Activated CD8-positive, alpha-beta memory T cell treated with anti-CD3 and anti-CD28 coated beads for 36 hours (primary cell): ENCODE results near the gene ANGPTL2. TPM values are rescaled to one million over a fixed set of nuclear protein-coding genes. Genes with fewer than 3 reads are reported as not detected.

Experiments used
- CTCF ChIA-PET: fragments of 350-600 bp; sonication (Branson Sonifier 250); formaldehyde crosslinking; loops from one replicate; lab custom pipeline; 2021; ENCODE audit warnings: antibody characterized with exemption; lab: Charles Lee
- POLR2A ChIA-PET: fragments of 350-600 bp; sonication (Branson Sonifier 250); formaldehyde crosslinking; loops from one replicate; lab custom pipeline; 2021; ENCODE audit warnings: antibody characterized with exemption; lab: Charles Lee
- total RNA-seq, 2 experiments: library from RNA; stranded (reverse); gene quantifications; one replicate each; pipeline ENCODE4 v1.2.3, GENCODE V29; 2021

Gene ANGPTL2
- total RNA-seq, 2 experiments from 2014 or later, result not detected

- POLR2A ChIA-PET, result no interaction called here
- CTCF ChIA-PET, result no interaction called here
Observed at GRCh38 chr9:127139775-127140174, 17.3 kb upstream of the ANGPTL2 start.

- CTCF ChIA-PET, result no interaction called here
- POLR2A ChIA-PET, result no interaction called here
Observed at GRCh38 chr9:127139071-127139731, 16.8 kb upstream of the ANGPTL2 start.

- CTCF ChIA-PET, result no interaction called here
- POLR2A ChIA-PET, result no interaction called here
Observed at GRCh38 chr9:127138444-127138843, 16.0 kb upstream of the ANGPTL2 start.

GRCh38 chr9:127137640-127138360 is 15.4 kb upstream of the ANGPTL2 start:
- ChIA-PET POLR2A (no interaction called here), CTCF (interaction anchor here (1.4 kb wide), 1 partner anchor 197 kb away, joined by 3 read pairs; no protein-coding TSS in a partner anchor)

GRCh38 chr9:127136880-127137639 is 14.6 kb upstream of the ANGPTL2 start:
- ChIA-PET CTCF (interaction anchor here (1.4 kb wide), 1 partner anchor 196 kb away, joined by 3 read pairs; no protein-coding TSS in a partner anchor), POLR2A (no interaction called here)

- POLR2A ChIA-PET, result no interaction called here
- CTCF ChIA-PET, result interaction anchor here (1.4 kb wide), 1 partner anchor 195 kb away, joined by 3 read pairs; no protein-coding TSS in a partner anchor
Observed at GRCh38 chr9:127136081-127136879, 13.8 kb upstream of the ANGPTL2 start.

- ChIA-PET CTCF (no interaction called here), POLR2A (no interaction called here)
Observed at GRCh38 chr9:127135056-127135745, 12.8 kb upstream of the ANGPTL2 start.

- ChIA-PET CTCF (no interaction called here), POLR2A (no interaction called here)
Observed at GRCh38 chr9:127133739-127134167, 11.3 kb upstream of the ANGPTL2 start.

GRCh38 chr9:127132921-127133647 is 10.6 kb upstream of the ANGPTL2 start:
- ChIA-PET POLR2A (no interaction called here), CTCF (no interaction called here)

GRCh38 chr9:127132375-127132774 is 9.9 kb upstream of the ANGPTL2 start:
- ChIA-PET CTCF (no interaction called here), POLR2A (no interaction called here)

- ChIA-PET CTCF (no interaction called here), POLR2A (no interaction called here)
Observed at GRCh38 chr9:127131871-127132270, 9.4 kb upstream of the ANGPTL2 start.

GRCh38 chr9:127130661-127131538 is 8.5 kb upstream of the ANGPTL2 start:
- ChIA-PET CTCF (no interaction called here), POLR2A (no interaction called here)

- ChIA-PET POLR2A (no interaction called here), CTCF (no interaction called here)
Observed at GRCh38 chr9:127130235-127130634, 7.8 kb upstream of the ANGPTL2 start.

GRCh38 chr9:127129718-127130085 is 7.3 kb upstream of the ANGPTL2 start:
- ChIA-PET CTCF (no interaction called here), POLR2A (no interaction called here)

GRCh38 chr9:127129073-127129717 is 6.8 kb upstream of the ANGPTL2 start:
- ChIA-PET POLR2A (no interaction called here), CTCF (no interaction called here)

GRCh38 chr9:127128341-127129072 is 6.1 kb upstream of the ANGPTL2 start:
- ChIA-PET CTCF (no interaction called here), POLR2A (no interaction called here)
